ENCODE results near the gene AKAP13.

AKAP13 gene

DNA sequence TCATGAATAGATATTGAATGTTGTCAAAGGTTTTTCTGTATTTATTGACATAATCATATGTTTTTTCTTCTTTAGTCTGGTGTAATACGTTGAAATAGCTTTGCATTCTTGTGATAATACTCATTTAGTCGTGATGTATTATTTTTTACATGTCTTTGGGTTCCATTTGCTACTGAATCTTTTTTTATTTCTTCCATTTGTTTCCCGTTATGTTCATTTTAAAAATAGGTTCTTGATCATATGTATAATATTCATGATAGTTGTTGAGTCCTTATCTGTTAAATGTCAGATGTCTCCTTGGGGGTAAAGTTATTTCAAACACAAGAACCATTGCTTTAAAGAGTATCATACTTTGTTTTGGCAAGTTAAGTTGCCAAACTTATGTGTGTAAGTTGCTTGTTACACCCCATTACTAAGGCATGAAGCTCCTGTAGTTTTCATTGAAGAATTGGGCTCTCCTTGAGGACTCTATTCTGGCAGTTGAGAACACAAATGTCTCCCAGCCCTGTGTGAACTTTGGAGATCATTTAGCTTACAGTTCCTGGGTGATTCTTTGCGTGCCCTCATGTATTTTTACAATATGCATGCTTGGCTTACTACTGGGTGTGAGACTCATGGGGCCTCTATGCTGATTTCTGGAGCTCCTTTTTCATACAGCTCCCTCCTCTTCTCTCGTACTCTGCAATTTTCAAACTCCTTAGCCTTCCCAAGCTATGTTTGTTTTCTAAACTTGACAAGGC lies 8.3 kb downstream of the AKAP13 start:
- TF ChIP-seq, protein P1, sequence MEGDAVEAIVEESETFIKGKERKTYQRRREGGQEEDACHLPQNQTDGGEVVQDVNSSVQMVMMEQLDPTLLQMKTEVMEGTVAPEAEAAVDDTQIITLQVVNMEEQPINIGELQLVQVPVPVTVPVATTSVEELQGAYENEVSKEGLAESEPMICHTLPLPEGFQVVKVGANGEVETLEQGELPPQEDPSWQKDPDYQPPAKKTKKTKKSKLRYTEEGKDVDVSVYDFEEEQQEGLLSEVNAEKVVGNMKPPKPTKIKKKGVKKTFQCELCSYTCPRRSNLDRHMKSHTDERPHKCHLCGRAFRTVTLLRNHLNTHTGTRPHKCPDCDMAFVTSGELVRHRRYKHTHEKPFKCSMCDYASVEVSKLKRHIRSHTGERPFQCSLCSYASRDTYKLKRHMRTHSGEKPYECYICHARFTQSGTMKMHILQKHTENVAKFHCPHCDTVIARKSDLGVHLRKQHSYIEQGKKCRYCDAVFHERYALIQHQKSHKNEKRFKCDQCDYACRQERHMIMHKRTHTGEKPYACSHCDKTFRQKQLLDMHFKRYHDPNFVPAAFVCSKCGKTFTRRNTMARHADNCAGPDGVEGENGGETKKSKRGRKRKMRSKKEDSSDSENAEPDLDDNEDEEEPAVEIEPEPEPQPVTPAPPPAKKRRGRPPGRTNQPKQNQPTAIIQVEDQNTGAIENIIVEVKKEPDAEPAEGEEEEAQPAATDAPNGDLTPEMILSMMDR (IDR thresholded peaks at IDR 0.05; ENCODE audit: unreplicated experiment in 3 of 3), result no peak
- Mint-ChIP-seq H3K4me3 (no peak overlapping the region), H3K9me3 (no peaks in the 10 kb centered on the region), H3K27me3 (ENCODE audit: low read depth) (no peaks in the 10 kb centered on the region), H3K27ac (no peak overlapping the region), H3K4me1 (peaks cover 21% of the 10 kb centered on the region), H3K36me3 (ENCODE audit: low read depth) (peaks cover 23% of the 10 kb centered on the region)

DNA sequence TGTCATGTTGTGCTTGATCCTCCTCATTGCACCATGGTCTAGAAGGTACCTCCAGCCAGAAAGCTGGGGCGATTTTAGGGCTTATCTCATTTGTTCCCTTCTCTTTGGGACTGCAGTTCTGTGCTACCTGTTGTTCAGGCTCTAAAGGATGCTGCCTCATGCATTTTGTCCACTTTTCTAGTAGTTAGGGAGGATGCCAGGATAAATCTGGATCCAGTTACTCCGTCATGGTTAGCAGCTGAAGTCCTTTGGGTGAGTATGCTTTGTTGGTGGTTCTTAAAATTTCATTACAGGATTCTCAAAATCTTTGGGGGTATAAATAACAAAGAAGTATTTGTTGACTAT lies 8.9 kb downstream of the AKAP13 start:
- Mint-ChIP-seq H3K27me3 (ENCODE audit: low read depth) (no peaks in the 10 kb centered on the region), H3K4me1 (peaks cover 25% of the 10 kb centered on the region), H3K36me3 (ENCODE audit: low read depth) (peaks cover 23% of the 10 kb centered on the region), H3K9me3 (no peaks in the 10 kb centered on the region), H3K4me3 (no peak overlapping the region), H3K27ac (no peak overlapping the region)
- TF ChIP-seq, protein P1 (IDR thresholded peaks at IDR 0.05; ENCODE audit: unreplicated experiment in 3 of 3), result no peak

DNA sequence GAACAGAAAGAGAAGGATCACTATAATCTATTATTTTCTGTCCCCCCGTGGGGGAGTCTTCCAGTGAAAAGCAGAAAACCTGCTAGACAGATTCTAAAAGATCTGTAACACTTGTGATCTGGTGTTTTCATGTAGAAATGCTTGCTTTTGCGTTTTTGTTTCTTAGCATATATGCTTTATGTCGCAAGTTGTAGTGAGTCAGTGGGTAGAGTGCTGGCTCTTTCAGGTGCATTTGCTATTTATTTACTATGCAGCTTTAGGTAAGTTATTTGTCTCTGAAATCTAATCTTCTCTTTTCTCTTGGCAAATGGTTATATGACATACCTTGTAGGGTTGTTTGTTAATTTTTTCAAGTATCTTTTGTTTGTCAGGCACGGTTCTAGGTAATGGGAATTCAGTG lies 9.4 kb downstream of the AKAP13 start:
- TF ChIP-seq, protein P1 (IDR thresholded peaks at IDR 0.05; ENCODE audit: unreplicated experiment in 3 of 3), result no peak
- Mint-ChIP-seq H3K27me3 (ENCODE audit: low read depth) (no peaks in the 10 kb centered on the region), H3K4me1 (peaks cover 27% of the 10 kb centered on the region), H3K4me3 (no peak overlapping the region), H3K27ac (no peak overlapping the region), H3K36me3 (ENCODE audit: low read depth) (peaks cover 21% of the 10 kb centered on the region), H3K9me3 (no peaks in the 10 kb centered on the region)

DNA sequence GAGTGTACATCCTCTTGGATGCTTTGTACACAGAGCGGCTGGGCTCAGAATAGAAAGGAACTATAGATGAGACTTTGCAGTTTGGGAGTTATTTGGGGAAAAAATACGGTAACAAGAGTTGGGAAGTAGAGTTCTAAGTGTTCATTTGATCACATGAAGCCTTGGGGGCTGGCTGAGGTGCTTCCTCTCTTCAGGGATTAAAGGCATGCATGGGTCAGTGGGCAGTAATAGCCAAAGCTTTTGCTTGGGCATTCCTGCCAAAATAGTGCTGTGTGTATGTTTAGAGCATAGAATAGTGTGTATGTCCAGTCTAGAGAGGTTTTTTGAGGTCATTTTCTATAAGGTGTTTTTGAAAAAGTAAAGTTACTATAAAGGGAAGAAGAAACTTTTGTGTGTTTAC lies 12.8 kb downstream of the AKAP13 start:
- H3K9me3 Mint-ChIP-seq, result no peaks in the 10 kb centered on the region
- H3K4me1 Mint-ChIP-seq, result peaks cover 54% of the 10 kb centered on the region
- H3K27ac Mint-ChIP-seq, result peak overlapping the region; percentile 25 to 80 (median 36)
- TF ChIP-seq, protein P1 (IDR thresholded peaks at IDR 0.05; ENCODE audit: unreplicated experiment in 3 of 3), result no peak
- no peaks in the 10 kb centered on the region for H3K27me3 Mint-ChIP-seq (ENCODE audit: low read depth)
- peaks cover 9% of the 10 kb centered on the region for H3K36me3 Mint-ChIP-seq (ENCODE audit: low read depth)
- no peak overlapping the region for H3K4me3 Mint-ChIP-seq

DNA sequence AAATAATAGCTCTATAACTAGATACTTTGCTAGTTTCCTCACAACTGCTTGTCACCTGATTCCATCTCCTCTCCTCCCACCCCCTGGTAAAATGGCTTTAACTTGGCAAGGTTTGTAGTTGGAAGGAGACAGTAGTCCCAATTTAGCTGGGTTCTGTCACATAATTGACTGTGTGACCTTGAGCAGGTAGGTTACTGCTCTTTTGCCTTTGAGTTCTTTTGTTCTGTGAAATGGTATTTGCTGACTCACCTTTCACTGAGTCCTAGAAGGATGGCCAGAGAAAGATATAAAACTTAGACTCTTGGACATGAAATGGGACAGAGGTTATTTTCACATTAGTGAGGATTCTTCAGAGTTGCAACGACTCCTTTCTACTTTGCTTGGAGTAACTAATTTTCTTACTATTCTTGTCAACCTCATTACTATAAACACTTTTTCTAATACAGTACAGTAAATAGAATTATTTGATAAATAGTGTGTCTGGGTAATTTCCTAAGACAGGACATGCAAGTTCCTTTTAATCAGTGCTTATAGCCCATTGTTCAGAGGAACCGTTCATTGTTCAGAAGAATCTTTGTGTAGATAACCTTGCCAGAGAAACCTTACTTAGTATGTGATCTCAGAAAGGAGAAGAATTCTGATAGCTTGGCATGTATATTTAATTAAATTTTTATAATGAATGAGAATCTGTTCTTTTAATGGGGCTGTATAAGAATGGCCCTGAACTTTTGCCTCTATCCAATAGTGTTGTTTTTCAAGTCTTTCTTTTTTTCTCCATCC lies 14.3 kb downstream of the AKAP13 start:
- Mint-ChIP-seq H3K4me1 (peaks cover 60% of the 10 kb centered on the region), H3K36me3 (ENCODE audit: low read depth) (peaks cover 4% of the 10 kb centered on the region), H3K27me3 (ENCODE audit: low read depth) (no peaks in the 10 kb centered on the region), H3K27ac (peak overlapping the region; percentile 46 to 80 (median 65)), H3K4me3 (no peak overlapping the region), H3K9me3 (no peaks in the 10 kb centered on the region)
- TF ChIP-seq, protein P1 (IDR thresholded peaks at IDR 0.05; ENCODE audit: unreplicated experiment in 3 of 3), result no peak
